Stimulated activated CD4-positive, alpha-beta T cell treated with anti-CD3 and anti-CD28 coated beads, TNF-alpha, amount 100 ng/mL, for 4 hours (primary cell): ENCODE results near the gene PIRT.
A peak's percentile ranks its signal among the peaks of the same experiment; 100 is the strongest.
"Not testable (repeated sequence)": the region's sequence is repeated elsewhere in the genome, so short reads cannot be mapped to it uniquely, and the experiment has no call there.

Source experiments
- DNase-seq, 3 experiments: peaks; one replicate each; pipeline ENCODE4 v3.0.0-alpha.2; 2020; ENCODE audit warnings: low read depth in 3 of 3

PIRT gene

GRCh38 chr17:10837921-10838320 is at the start of gene PIRT:
Gene PIRT, minus strand, starts transcription at chr17:10838087. Its CDS starts 12,442 bp downstream, at chr17:10825645.
- DNase-seq = no peak

GRCh38 chr17:10881959-10882358 is 44.1 kb upstream of the PIRT start:
- DNase-seq = no peak

- no peak for DNase-seq
Observed at GRCh38 chr17:10879190-10879836, 41.4 kb upstream of the PIRT start.

GRCh38 chr17:10875984-10876555 is 38.2 kb upstream of the PIRT start:
- DNase-seq = no peak

- DNase-seq = no peak
Observed at GRCh38 chr17:10875430-10875851, 37.6 kb upstream of the PIRT start.

- no peak for DNase-seq
Observed at GRCh38 chr17:10871914-10872313, 34.0 kb upstream of the PIRT start.

GRCh38 chr17:10870336-10871050 is 32.6 kb upstream of the PIRT start:
- DNase-seq = no peak

GRCh38 chr17:10868744-10869143 is 30.9 kb upstream of the PIRT start:
- not testable (repeated sequence) for DNase-seq

GRCh38 chr17:10859051-10859450 is 21.2 kb upstream of the PIRT start:
- no peak for DNase-seq

- DNase-seq = no peak
Observed at GRCh38 chr17:10857976-10858375, 20.1 kb upstream of the PIRT start.

- not testable (repeated sequence) for DNase-seq
Observed at GRCh38 chr17:10846636-10847035, 8.7 kb upstream of the PIRT start.

- DNase-seq = no peak
Observed at GRCh38 chr17:10845388-10845751, 7.5 kb upstream of the PIRT start.

- peak; percentile 42 to 55 (median 54) for DNase-seq
Observed at GRCh38 chr17:10844621-10845387, 6.9 kb upstream of the PIRT start.

- DNase-seq = no peak
Observed at GRCh38 chr17:10843811-10844210, 5.9 kb upstream of the PIRT start.

- DNase-seq = no peak
Observed at GRCh38 chr17:10842658-10843057, 4.8 kb upstream of the PIRT start.

GRCh38 chr17:10838682-10839081 is 795 bp upstream of the PIRT start:
- no peak for DNase-seq

- no peak for DNase-seq
Observed at GRCh38 chr17:10836966-10837590, 809 bp downstream of the PIRT start.

GRCh38 chr17:10836145-10836544 is 1.7 kb downstream of the PIRT start:
- no peak for DNase-seq

GRCh38 chr17:10831696-10832095 is 6.2 kb downstream of the PIRT start:
- DNase-seq = no peak

GRCh38 chr17:10827898-10828552 is 9.9 kb downstream of the PIRT start:
- no peak for DNase-seq

GRCh38 chr17:10824874-10825273 is 13.0 kb downstream of the PIRT start:
- no peak for DNase-seq
